ENCODE data around the gene KRTAP4-5. TPM values are rescaled to one million over a fixed set of nuclear protein-coding genes. Genes with fewer than 3 reads are reported as not detected.
"Not testable (repeated sequence)": the region's sequence is repeated elsewhere in the genome, so short reads cannot be mapped to it uniquely, and the experiment has no call there.

Gene KRTAP4-5
- not detected in 2 replicates for total RNA-seq (2014; rRNA removed; shearing (Covaris generic); ENCODE audit: low replicate concordance)

DNA sequence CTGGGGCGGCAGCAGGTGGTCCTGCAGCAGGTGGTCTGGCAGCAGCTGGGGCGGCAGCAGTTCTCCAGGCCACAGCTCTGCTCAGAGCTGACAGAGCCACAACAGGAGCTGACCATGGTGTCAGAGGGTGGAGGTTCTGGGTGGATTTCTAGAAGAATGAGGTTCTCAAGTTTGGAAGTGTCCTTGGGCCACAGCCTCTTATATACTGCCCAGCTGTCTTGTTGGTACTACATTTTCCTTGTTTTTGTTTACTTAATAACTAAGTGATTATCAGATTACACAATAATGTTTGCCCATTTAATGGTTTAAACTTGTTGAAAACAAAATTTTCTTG, at the start of gene KRTAP4-5:
KRTAP4-5 (minus strand) TSS at position 174 of the 334 bp plus-strand sequence; CDS start at position 116, 58 bp downstream.
- DNase-seq (ENCODE audit: low read depth) = no peak
- in situ Hi-C loops (cut with HindIII; ENCODE audit: low pct_unique_long_range_greater_than_20kb, low sequenced_read_pairs) = no loop called here

- DNase-seq (ENCODE audit: low read depth) = no peak
These were observed 46.4 kb upstream of the KRTAP4-5 start for GRCh38 chr17:41196068-41196467.

GRCh38 chr17:41190328-41190727, 40.7 kb upstream of the KRTAP4-5 start:
- in situ Hi-C loops (cut with HindIII; ENCODE audit: low pct_unique_long_range_greater_than_20kb, low sequenced_read_pairs) = no loop called here
- DNase-seq (ENCODE audit: low read depth) = no peak

More at GRCh38 chr17:41196068-41196467, 46.4 kb upstream of the KRTAP4-5 start:
- in situ Hi-C loops (cut with HindIII; ENCODE audit: low pct_unique_long_range_greater_than_20kb, low sequenced_read_pairs) = no loop called here

- DNase-seq (ENCODE audit: low read depth); in situ Hi-C loops (cut with HindIII; ENCODE audit: low pct_unique_long_range_greater_than_20kb, low sequenced_read_pairs): not testable (repeated sequence)
These were observed 40.3 kb upstream of the KRTAP4-5 start, which contains the start of gene KRTAP9-1 for GRCh38 chr17:41189837-41190318. Gene KRTAP9-1, plus strand, starts transcription at chr17:41189887. Its CDS starts 0 bp downstream, at chr17:41189887.

GRCh38 chr17:41186872-41187271, 37.2 kb upstream of the KRTAP4-5 start:
- no peak for DNase-seq (ENCODE audit: low read depth)
- in situ Hi-C loops (cut with HindIII; ENCODE audit: low pct_unique_long_range_greater_than_20kb, low sequenced_read_pairs) = no loop called here

DNA sequence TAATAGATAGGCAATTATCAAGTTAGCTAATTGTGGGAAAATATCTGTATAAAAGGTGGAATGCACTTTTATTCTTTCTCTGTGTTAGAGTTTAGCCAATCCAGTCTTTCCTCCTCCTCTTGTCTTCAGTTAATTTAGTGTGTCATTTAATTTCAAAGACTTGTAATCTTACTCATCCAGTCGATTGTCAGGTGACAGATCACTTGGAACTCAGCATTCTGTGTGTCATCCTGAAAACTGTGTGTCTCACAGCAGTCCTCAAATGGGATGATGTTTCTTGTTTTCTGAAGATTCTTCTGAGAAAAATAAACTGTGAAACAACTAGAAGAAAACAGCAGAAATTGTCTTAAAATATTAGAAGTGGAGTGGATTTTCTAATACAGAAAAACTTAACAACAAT, 35.4 kb upstream of the KRTAP4-5 start:
- in situ Hi-C loops (cut with HindIII; ENCODE audit: low pct_unique_long_range_greater_than_20kb, low sequenced_read_pairs) = no loop called here
- peak; percentile 5 for DNase-seq (ENCODE audit: low read depth)

GRCh38 chr17:41184480-41184961, 34.9 kb upstream of the KRTAP4-5 start, which contains the start of gene KRTAP4-1:
Gene KRTAP4-1, minus strand, starts transcription at chr17:41184911. Its CDS starts 57 bp downstream, at chr17:41184854.
- no peak for DNase-seq (ENCODE audit: low read depth)
- in situ Hi-C loops (cut with HindIII; ENCODE audit: low pct_unique_long_range_greater_than_20kb, low sequenced_read_pairs) = no loop called here

GRCh38 chr17:41178843-41179616, 29.4 kb upstream of the KRTAP4-5 start:
- in situ Hi-C loops (cut with HindIII; ENCODE audit: low pct_unique_long_range_greater_than_20kb, low sequenced_read_pairs) = no loop called here

DNA sequence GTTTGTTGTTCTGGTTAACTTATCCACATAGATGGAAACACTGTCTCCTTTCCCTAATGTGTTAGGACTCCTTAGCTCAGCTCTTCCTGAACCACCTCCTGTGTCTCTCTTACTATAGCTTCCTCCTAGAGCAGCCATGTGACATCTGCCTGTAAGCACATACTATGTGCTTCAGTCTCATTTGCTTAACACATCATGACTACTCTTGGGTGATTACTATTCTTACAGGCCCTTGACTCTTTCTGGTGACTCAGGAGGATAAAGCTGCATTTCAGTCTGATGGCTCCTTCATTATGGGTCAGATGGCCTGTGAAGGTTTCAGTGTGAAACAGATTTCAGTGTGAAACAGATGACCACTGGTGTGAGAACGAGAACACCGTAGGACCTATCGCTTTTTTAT, 28.7 kb upstream of the KRTAP4-5 start:
- in situ Hi-C loops (cut with HindIII; ENCODE audit: low pct_unique_long_range_greater_than_20kb, low sequenced_read_pairs) = no loop called here
- peak; percentile 26 for DNase-seq (ENCODE audit: low read depth)

More at GRCh38 chr17:41178843-41179616, 29.4 kb upstream of the KRTAP4-5 start:
- DNase-seq (ENCODE audit: low read depth) = no peak

GRCh38 chr17:41177727-41178271, 28.2 kb upstream of the KRTAP4-5 start, which contains the start of gene KRTAP4-2:
Gene KRTAP4-2, minus strand, starts transcription at chr17:41178221. Its CDS starts 57 bp downstream, at chr17:41178164.
- DNase-seq (ENCODE audit: low read depth) = no peak
- in situ Hi-C loops (cut with HindIII; ENCODE audit: low pct_unique_long_range_greater_than_20kb, low sequenced_read_pairs) = no loop called here

DNA sequence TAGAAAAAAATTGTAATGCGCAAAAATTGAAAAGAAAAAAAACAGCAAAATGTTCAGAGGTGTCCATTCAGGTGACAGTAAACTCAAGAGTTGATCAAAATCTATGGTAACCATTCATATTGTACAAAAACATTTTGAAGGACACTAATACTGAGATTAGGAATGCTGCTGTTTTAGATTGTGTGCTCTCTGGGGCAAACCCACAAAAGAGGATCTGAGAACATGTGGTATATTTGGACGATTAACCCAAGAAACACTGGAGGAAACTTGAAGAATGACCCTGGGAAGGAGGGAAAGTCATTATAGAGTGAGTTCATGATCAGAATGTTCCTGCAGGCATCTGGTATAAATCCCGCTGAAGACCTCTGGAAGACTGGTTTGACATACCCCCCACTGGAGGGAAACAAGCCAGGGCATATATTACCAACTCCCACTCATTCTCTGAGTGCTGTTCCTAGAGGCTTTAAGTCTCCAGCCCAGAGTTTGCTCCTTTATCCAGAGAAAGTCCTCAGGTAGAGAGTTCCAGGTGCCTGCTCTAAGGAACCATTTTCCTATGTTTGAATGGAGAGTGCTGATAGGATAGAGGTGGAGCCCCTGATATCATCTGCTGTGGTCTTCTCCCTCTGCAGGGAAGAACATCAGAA, 27.2 kb upstream of the KRTAP4-5 start:
- DNase-seq (ENCODE audit: low read depth) = no peak
- in situ Hi-C loops (cut with HindIII; ENCODE audit: low pct_unique_long_range_greater_than_20kb, low sequenced_read_pairs) = no loop called here

DNA sequence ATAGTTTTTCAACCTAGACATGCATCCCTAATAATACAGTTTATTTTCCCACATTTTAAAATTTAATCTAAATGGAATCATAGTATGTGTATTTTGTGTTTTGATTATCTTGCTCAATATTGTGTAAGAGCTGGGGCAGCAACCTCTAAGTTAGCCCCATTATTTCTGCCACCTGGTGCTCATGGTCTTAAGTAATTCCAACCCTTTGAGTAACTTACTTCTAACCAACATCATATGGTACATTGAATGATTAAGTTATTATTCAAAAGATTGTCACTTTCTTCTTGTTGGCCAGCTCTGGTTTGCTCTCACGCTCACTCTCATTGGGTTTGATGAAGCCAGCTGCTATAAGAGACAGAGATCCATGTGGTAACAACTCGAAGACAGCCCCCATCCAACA, 22.3 kb upstream of the KRTAP4-5 start:
- in situ Hi-C loops (cut with HindIII; ENCODE audit: low pct_unique_long_range_greater_than_20kb, low sequenced_read_pairs) = no loop called here
- DNase-seq (ENCODE audit: low read depth) = no peak

- in situ Hi-C loops (cut with HindIII; ENCODE audit: low pct_unique_long_range_greater_than_20kb, low sequenced_read_pairs) = no loop called here
- no peak for DNase-seq (ENCODE audit: low read depth)
These were observed 18.5 kb upstream of the KRTAP4-5 start, which contains the start of gene KRTAP4-3 for GRCh38 chr17:41168121-41168520. Gene KRTAP4-3, minus strand, starts transcription at chr17:41168221. Its CDS starts 49 bp downstream, at chr17:41168172.

GRCh38 chr17:41167561-41167960, 17.9 kb upstream of the KRTAP4-5 start:
- in situ Hi-C loops (cut with HindIII; ENCODE audit: low pct_unique_long_range_greater_than_20kb, low sequenced_read_pairs) = no loop called here
- DNase-seq (ENCODE audit: low read depth) = no peak

- no peak for DNase-seq (ENCODE audit: low read depth)
- in situ Hi-C loops (cut with HindIII; ENCODE audit: low pct_unique_long_range_greater_than_20kb, low sequenced_read_pairs) = no loop called here
These were observed 14.2 kb upstream of the KRTAP4-5 start for GRCh38 chr17:41163828-41164227.

GRCh38 chr17:41160648-41161047, 11.0 kb upstream of the KRTAP4-5 start, which contains the start of gene KRTAP4-4:
Gene KRTAP4-4, minus strand, starts transcription at chr17:41160748. Its CDS starts 57 bp downstream, at chr17:41160691.
- in situ Hi-C loops (cut with HindIII; ENCODE audit: low pct_unique_long_range_greater_than_20kb, low sequenced_read_pairs) = no loop called here
- DNase-seq (ENCODE audit: low read depth) = no peak

DNA sequence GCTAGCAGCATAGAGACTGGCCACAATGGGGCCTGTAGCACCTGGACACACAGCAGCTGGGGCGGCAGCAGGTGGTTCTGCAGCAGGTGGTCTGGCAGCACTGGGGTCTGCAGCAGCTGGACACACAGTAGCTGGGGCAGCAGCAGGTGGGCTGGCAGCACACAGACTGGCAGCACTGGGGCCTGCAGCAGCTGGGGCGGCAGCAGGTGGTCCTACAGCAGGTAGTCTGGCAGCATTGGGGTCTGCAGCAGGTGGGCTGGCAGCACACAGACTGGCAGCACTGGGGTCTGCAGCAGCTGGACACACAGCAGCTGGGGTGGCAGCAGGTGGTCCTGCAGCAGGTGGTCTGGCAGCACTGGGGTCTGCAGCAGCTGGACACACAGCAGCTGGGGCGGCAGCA, 10.6 kb upstream of the KRTAP4-5 start:
- in situ Hi-C loops (cut with HindIII; ENCODE audit: low pct_unique_long_range_greater_than_20kb, low sequenced_read_pairs); DNase-seq (ENCODE audit: low read depth): not testable (repeated sequence)

DNA sequence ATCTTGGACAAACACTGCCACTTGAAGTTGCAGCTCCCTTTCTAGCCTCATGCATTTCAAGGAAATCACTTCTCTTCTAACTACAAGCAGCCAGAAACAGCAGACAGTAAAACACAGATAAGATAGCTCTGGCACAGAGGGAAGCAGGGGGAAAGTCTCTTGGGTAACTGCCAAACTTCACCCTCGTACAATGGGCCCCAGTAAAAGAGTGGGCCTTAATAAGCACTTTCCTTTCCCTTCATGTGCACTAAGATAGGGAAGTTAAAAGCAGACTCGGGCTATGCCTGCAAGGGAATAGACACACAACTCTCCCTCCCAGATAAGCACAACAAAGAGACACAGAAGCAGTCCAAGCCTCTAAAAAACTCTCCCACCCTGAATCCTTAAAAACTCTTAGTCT, 4.2 kb upstream of the KRTAP4-5 start:
- in situ Hi-C loops (cut with HindIII; ENCODE audit: low pct_unique_long_range_greater_than_20kb, low sequenced_read_pairs) = no loop called here
- DNase-seq (ENCODE audit: low read depth) = no peak

Measured in Caki2 (cell line).